HG03432 (cell line): ENCODE measurements around the gene VAC14.
"Not testable (repeated sequence)": the region's sequence is repeated elsewhere in the genome, so short reads cannot be mapped to it uniquely, and the experiment has no call there.

Source experiments
- ATAC-seq: cut with Tn5 transposase; IDR thresholded peaks from one replicate; pipeline ENCODE4 v1.9.1; 2021; ENCODE audit warnings: mild to moderate bottlenecking, moderate library complexity; ENCODE audit not compliant: unreplicated experiment

The VAC14 gene

DNA sequence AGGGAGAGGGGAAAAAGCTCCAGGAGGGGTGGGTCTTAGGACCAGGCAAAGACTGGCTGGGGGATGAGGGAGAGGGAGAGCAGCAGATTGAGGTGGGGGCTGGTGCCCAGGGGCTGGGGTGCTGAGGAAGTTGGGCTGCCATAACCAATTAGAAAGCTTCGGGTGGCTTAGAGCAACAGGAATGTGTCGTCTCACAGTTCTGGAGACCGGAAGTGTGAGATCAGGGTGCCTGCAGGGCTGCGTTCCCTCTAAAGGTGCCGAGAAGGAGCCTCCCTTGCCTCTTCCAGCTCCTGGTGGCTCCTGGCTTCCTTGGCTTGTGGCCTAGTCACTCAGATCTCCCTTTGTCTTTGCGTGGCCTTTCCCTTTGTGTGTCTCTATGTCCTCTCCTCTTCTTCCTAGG lies 152.4 kb downstream of the VAC14 start:
- ATAC-seq = no peak

DNA sequence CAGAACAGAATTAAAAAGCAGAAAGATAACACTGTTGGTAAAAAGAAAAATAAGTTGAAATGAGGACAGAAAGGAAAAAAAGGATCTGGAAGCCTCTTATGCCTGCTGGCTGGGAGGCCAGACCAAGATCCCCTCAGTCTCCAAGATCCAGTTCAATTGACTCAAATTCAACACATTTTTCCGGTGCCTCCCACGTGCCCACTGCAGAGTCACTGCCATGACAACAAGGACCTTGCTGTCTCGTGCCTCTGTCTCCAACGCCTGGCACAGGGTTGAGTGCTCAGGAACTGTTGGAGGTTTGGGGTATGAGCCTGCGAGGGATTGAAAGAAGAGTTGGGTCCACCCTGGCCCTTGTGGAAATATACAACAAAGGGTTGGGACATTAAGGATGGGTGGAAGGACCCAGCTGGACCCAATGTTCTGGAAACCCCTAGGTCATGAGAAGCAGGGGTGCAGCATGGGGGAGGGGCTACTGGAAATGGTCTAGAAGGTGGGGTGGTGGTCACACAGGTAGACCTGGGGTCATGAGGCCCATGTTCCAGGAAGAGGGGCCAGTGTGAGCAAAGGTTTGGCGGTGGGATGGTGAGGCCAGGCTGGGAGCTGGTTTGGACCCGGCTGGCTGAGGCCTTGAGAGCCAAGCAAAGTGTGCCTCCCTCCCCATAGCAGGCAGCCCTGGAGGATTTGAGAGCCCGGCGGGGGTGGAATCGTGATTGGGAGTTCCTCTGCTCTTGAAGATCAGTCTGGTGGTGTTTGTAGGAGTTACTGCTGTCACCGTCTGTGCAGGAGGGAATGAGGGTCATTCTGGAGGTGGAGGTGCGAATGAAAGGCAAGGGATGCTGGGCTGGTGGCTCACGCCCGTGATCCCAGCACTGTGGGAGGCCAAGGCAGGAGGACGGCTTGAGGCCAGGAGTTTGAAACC lies 153.3 kb downstream of the VAC14 start:
- no peak for ATAC-seq

DNA sequence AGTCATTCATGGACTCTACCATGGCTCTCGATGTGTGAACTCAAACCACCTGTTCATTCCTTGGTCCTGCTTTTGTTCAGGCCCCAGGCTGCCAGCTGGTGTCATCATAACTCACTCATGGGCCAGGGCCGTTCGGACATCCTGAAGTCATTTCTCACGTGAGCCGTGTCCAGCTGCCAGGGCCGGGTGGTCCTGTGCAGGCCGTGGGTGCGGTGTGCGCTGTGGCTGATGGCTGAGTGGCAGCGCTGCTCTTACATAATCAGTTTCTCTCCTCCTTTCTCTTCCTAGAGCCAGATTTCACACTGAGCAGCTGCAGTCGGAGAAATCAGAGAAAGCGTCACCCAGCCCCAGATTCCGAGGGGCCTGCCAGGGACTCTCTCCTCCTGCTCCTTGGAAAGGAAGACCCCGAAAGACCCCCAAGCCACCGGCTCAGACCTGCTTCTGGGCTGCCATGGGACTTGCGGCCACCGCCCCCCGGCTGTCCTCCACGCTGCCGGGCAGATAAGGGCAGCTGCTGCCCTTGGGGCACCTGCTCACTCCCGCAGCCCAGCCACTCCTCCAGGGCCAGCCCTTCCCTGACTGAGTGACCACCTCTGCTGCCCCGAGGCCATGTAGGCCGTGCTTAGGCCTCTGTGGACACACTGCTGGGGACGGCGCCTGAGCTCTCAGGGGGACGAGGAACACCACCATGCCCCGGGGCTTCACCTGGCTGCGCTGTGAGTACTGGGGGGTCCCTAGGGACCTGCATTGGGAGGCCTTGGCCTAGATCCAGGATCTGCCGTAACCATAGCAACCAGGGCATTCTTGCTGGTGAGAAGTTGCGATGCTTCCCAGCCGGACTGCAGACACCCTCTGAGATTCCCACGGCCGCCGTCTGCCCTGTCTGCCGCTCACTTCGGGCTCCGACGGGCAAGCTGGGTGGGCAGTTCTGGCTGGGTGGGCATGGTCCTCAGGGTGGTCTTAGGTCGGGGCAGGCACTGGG lies 154.4 kb downstream of the VAC14 start, which contains the start of gene IL34:
IL34 (plus strand) TSS at position 300 of the 982 bp plus-strand sequence; CDS start at position 689, 389 bp downstream.
- ATAC-seq = no peak

DNA sequence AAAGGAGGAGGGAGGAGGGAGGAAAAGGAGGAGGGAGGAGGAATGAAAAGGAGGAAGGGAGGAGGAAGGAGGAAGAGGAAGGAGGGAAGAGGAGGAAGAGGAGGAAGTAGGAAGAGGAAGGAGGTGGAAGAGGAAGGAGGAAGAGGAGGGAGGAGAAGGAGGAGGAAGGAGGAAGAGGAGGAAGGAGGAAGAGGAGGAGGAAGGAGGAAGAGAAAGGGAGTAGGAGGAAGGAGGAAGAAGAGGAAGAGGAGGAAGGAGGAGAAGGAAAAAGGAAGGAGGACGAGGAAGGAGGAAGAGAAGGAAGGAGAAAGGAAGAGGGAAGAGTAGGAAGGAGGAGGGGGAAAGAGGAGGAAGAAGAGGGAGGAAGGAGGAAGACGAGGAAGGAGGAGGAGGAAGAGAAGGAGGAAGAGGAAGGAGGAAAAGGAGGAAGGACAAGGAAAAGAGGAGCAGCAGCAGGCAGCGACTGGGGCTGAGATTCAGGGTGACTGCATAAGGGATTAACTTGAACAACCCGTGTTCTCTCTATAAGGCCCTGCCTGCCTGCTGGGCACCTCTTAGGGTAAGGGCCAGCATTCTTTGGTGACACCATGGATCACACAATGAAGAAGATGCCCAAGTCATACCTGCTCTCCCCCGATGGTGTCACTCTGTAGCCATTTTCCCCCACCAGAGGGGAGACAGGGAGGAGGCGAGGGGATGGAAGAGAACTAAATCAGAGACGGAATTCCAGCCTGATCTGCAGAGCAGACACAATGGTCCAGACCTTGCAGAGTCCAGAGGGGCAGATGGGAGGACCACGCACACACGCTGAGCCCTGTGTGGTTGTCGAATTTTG lies 156.0 kb downstream of the VAC14 start:
- ATAC-seq = no peak

DNA sequence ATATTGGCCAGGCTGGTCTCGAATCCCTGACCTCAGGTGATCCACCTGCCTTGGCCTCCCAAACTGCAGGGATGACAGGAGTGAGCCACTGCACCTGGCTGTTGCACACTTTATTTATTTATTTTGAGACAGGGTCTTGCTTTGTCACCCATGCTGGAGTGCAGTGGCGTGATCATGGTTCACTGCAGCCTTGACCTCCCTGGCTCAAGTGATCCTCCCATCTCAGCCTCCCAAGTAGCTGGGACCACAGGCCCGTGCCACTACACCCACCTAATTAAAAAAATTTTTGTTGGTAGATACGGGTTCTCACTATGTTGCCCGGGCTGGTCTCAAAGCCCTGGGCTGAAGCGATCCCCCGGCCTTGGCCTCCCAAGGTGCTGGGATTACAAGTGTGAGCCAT lies 157.7 kb downstream of the VAC14 start:
- ATAC-seq = not testable (repeated sequence)

DNA sequence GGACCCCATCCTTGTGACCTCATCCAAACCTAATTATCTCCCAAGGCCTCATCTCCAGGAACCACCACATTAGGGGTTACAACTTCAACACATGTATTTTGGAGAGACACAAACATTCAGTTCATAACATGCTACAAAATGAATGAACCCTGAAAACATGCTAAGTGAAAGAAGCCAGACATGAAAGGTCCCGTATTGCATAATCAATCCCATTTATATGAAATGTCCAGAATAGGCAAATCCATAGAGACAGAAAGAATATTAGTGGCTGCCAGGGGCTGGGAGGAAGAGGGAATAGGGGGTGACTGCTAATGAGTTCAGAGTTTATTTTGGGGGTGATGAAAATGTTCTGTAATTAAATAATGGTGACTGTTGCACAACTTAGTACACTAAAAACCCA lies 158.3 kb downstream of the VAC14 start:
- no peak for ATAC-seq

DNA sequence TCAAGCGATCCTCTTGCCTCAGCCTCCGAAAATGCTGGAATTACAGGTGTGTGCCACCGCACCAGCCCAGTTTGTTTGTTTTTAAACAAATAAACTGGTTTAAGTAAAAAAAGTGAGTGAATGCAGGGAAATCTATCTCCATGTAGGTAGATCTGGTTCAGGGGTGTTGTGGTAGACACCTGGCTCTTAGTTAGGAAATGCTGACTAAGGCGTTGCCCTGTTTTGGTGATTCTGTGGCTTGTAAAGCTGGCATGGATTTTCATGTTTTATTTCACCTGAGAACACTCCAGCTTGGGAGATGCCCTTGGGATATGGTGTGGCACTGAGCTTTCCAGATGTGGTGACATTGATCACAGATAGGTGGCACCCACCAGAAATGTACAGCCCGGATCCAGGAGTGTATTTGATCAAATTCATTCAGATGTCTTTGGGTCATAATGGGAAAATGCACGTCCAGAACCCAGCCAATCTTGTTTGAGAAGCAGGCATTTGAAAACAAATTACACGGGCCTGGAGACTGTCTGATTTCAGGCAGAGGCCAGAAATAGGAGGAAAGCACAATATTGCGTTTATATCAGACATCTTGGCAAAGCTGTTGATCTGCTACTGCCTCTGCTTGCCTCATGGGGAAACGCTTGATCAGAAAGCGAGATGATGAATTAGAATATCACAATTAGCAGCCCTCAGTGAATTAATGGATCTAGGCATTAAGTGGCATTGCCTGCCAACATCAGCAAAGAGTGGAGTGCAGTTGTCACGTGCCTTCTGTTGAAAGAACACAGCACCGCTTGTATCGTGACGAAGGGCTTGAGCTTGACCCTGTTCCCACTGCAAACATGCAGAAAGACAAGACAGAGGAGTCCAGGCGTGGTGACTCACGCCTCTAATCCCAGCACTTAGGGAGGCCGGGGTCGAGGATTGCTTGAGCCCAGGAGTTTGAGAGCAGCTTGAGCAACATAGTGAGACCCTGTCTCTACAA lies 161.9 kb downstream of the VAC14 start:
- ATAC-seq = no peak
